GM10248 (cell line): ENCODE data around the gene KIF18B.

Source experiments
- CTCF ChIA-PET: fragments of 300-600 bp; sonication (Branson Sonifier 250); formaldehyde crosslinking; extraction: SDS; loops from one replicate; lab custom pipeline; 2021; ENCODE audit warnings: antibody characterized with exemption; lab: Yijun Ruan, JAX
- POLR2A ChIA-PET: fragments of 350-650 bp; sonication (Branson Sonifier 250); formaldehyde crosslinking; extraction: SDS; loops from one replicate; lab custom pipeline; 2020; ENCODE audit warnings: antibody characterized with exemption; lab: Yijun Ruan, JAX
- DNase-seq: peaks from one replicate; pipeline ENCODE4 v3.0.0; 2012; ENCODE audit errors: extremely low spot score
- CTCF ChIP-seq: IDR thresholded peaks from 2 replicates; pipeline ENCODE4 v1.5.1; 2012; ENCODE audit warnings: mild to moderate bottlenecking, low read depth; ENCODE audit errors: extremely low read depth, missing control alignments, control extremely low read depth

The KIF18B gene

GRCh38 chr17:44917456-44917855 lies 30.1 kb downstream of the KIF18B start:
- DNase-seq, result no peak
- no peak for TF ChIP-seq CTCF
- ChIA-PET POLR2A (interaction anchor here (0.6 kb wide), 1 partner anchor 1145 kb away, joined by 3 read pairs; no protein-coding TSS in a partner anchor), CTCF (interaction anchor here (0.8 to 12.6 kb wide), 13 partner anchors 7 to 280 kb away, joined by 3 to 196 read pairs (median 5); partner anchors contain the start of genes ACBD4 and EFTUD2)

GRCh38 chr17:44916781-44917241 lies 30.8 kb downstream of the KIF18B start:
- POLR2A ChIA-PET, result no interaction called here
- CTCF ChIA-PET, result interaction anchor here (5.2 to 12.6 kb wide), 3 partner anchors 13 to 185 kb away, joined by 65 to 196 read pairs (median 87); a partner anchor contains a TSS
- no peak for DNase-seq
- no peak for TF ChIP-seq CTCF

GRCh38 chr17:44915862-44916780 lies 31.5 kb downstream of the KIF18B start:
- TF ChIP-seq CTCF, result no peak
- ChIA-PET CTCF (interaction anchor here (2.0 to 12.6 kb wide), 4 partner anchors 105 to 219 kb away, joined by 6 to 196 read pairs (median 48); partner anchors contain the start of gene ACBD4), POLR2A (no interaction called here)
- no peak for DNase-seq

GRCh38 chr17:44915321-44915726 lies 32.2 kb downstream of the KIF18B start, which contains the start of gene GFAP:
GFAP (minus strand) TSS chr17:44915500; CDS start chr17:44915486, 14 bp downstream.
- CTCF ChIA-PET, result interaction anchor here (0.9 to 2.8 kb wide), 3 partner anchors 106 to 220 kb away, joined by 4 to 8 read pairs (median 6); partner anchors contain the start of gene ACBD4
- POLR2A ChIA-PET, result no interaction called here
- DNase-seq, result no peak
- no peak for TF ChIP-seq CTCF

GRCh38 chr17:44914698-44915271 lies 32.8 kb downstream of the KIF18B start:
- ChIA-PET CTCF (interaction anchor here (0.9 to 2.8 kb wide), 4 partner anchors 106 to 220 kb away, joined by 3 to 8 read pairs (median 5); partner anchors contain the start of gene ACBD4), POLR2A (no interaction called here)
- TF ChIP-seq CTCF, result no peak
- DNase-seq, result no peak

- no peak for DNase-seq
- no peak for TF ChIP-seq CTCF
- ChIA-PET CTCF (interaction anchor here (0.9 to 2.8 kb wide), 4 partner anchors 107 to 221 kb away, joined by 3 to 8 read pairs (median 5); partner anchors contain the start of gene ACBD4), POLR2A (no interaction called here)
These were observed 33.4 kb downstream of the KIF18B start for GRCh38 chr17:44914148-44914547.
